Smooth muscle cell (in vitro differentiated cells): ENCODE results near the gene RPH3AL. TPM values are rescaled to one million over a fixed set of nuclear protein-coding genes. Genes with fewer than 3 reads are reported as not detected.

Source experiments
- DNase-seq: peaks from one replicate; lab custom pipeline; 2025; ENCODE audit not compliant: unreplicated experiment; lab: John Stamatoyannopoulos, UW
- H2AFZ ChIP-seq: fragments of 200-600 bp; sonication (generic); 2 replicates; pipeline ENCODE4 v1.6.0; 2016; ENCODE audit warnings: antibody characterized with exemption, low read depth, mild to moderate bottlenecking
- H3F3A ChIP-seq: fragments of 200-600 bp; sonication (generic); 2 replicates; pipeline ENCODE4 v1.6.0; 2017; ENCODE audit warnings: antibody characterized with exemption, low read depth
- H3K27ac ChIP-seq: fragments of 200-600 bp; sonication (generic); 2 replicates; pipeline ENCODE4 v1.5.1; 2016; ENCODE audit warnings: low read depth, mild to moderate bottlenecking
- H3K27me3 ChIP-seq: fragments of 200-600 bp; sonication (generic); 2 replicates; pipeline ENCODE4 v1.6.1; 2016; ENCODE audit warnings: low read depth, mild to moderate bottlenecking
- H3K36me3 ChIP-seq: fragments of 200-600 bp; sonication (generic); 2 replicates; pipeline ENCODE4 v1.5.1; 2016; ENCODE audit warnings: low read depth
- H3K4me1 ChIP-seq: fragments of 200-600 bp; sonication (generic); 2 replicates; pipeline ENCODE4 v1.5.1; 2016; ENCODE audit warnings: low read depth
- H3K4me2 ChIP-seq: fragments of 200-600 bp; sonication (generic); 2 replicates; pipeline ENCODE4 v1.6.0; 2016; ENCODE audit warnings: mild to moderate bottlenecking
- H3K4me3 ChIP-seq: fragments of 200-600 bp; sonication (generic); 2 replicates; pipeline ENCODE4 v1.5.1; 2016; ENCODE audit warnings: mild to moderate bottlenecking
- H3K79me2 ChIP-seq: fragments of 200-600 bp; sonication (generic); 2 replicates; pipeline ENCODE4 v1.6.0; 2016; ENCODE audit warnings: low read depth, mild to moderate bottlenecking
- H3K9ac ChIP-seq: fragments of 200-600 bp; sonication (generic); 2 replicates; pipeline ENCODE4 v1.6.0; 2016; ENCODE audit warnings: low read depth
- H3K9me3 ChIP-seq: fragments of 200-600 bp; sonication (generic); replicated peaks from 2 replicates; pipeline ENCODE4 v1.5.1; 2016; ENCODE audit warnings: low read depth
- H4K20me1 ChIP-seq: fragments of 200-600 bp; sonication (generic); 2 replicates; pipeline ENCODE4 v1.6.0; 2016; ENCODE audit warnings: low read depth
- WGBS: methylation state at CpG from one replicate; pipeline ENCODE4 v1.1.7; 2016; ENCODE audit warnings: low lambda C conversion rate; 5-methylcytosine and 5-hydroxymethylcytosine counted together
- polyA plus RNA-seq: library from polyadenylated mRNA; unstranded; fragments of >200 nt; fragmentation: Nextera tagmentation; extraction: Ambion mirVana; gene quantifications from 2 replicates; pipeline ENCODE4 v1.2.1, GENCODE V29; 2016
- total RNA-seq: library from RNA; depleted of rRNA; stranded (reverse); fragments of >200 nt; gene quantifications from 2 replicates; pipeline ENCODE4 v1.2.3, GENCODE V29; 2014
- TF ChIP-seq, protein P1 (sequence below): fragments of 200-600 bp; sonication (generic); IDR thresholded peaks from 2 replicates; pipeline ENCODE4 v1.5.1; 2017; ENCODE audit warnings: borderline replicate concordance, mild to moderate bottlenecking, antibody characterized with exemption; ENCODE audit not compliant: insufficient read depth, poor library complexity, severe bottlenecking

Gene RPH3AL
- total and polyA plus RNA-seq, 2 experiments from 2014 or later, result 1.8 to 3.3 TPM

DNA sequence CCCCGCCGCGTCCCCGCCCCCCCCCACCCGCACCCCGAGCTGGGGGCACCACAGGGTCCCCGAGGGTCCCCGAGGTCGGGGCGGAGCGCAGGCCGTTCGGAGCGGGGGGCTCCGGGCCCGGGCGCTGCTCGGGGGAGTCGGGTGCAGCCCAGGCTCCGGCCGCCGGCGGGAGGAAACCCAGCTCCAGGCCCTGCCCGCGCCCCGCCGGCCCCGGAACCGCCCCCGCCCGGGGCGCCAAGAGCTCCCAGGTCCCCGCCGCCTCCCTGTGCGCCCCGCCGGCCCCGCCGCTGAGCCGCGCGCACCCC, 33.2 kb upstream of the RPH3AL start:
- Histone ChIP-seq H2AFZ (no peak overlapping the region), H3K79me2 (no peaks in the 10 kb centered on the region), H3K4me3 (peak overlapping the region; percentile 49), H3K36me3 (no peaks in the 10 kb centered on the region), H3K27me3 (peaks cover 14% of the 10 kb centered on the region), H3K9ac (no peak overlapping the region), H3K27ac (no peak overlapping the region), H3K4me1 (peaks cover 13% of the 10 kb centered on the region), H3K4me2 (peak overlapping the region; percentile 88), H3F3A (peaks cover 5% of the 10 kb centered on the region), H3K9me3 (no peaks in the 10 kb centered on the region), H4K20me1 (no peaks in the 10 kb centered on the region)
- no peak for DNase-seq
- TF ChIP-seq, protein P1, sequence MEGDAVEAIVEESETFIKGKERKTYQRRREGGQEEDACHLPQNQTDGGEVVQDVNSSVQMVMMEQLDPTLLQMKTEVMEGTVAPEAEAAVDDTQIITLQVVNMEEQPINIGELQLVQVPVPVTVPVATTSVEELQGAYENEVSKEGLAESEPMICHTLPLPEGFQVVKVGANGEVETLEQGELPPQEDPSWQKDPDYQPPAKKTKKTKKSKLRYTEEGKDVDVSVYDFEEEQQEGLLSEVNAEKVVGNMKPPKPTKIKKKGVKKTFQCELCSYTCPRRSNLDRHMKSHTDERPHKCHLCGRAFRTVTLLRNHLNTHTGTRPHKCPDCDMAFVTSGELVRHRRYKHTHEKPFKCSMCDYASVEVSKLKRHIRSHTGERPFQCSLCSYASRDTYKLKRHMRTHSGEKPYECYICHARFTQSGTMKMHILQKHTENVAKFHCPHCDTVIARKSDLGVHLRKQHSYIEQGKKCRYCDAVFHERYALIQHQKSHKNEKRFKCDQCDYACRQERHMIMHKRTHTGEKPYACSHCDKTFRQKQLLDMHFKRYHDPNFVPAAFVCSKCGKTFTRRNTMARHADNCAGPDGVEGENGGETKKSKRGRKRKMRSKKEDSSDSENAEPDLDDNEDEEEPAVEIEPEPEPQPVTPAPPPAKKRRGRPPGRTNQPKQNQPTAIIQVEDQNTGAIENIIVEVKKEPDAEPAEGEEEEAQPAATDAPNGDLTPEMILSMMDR, result no peak
- no CpG with 5 or more reads among the region's 42 CpGs for WGBS

DNA sequence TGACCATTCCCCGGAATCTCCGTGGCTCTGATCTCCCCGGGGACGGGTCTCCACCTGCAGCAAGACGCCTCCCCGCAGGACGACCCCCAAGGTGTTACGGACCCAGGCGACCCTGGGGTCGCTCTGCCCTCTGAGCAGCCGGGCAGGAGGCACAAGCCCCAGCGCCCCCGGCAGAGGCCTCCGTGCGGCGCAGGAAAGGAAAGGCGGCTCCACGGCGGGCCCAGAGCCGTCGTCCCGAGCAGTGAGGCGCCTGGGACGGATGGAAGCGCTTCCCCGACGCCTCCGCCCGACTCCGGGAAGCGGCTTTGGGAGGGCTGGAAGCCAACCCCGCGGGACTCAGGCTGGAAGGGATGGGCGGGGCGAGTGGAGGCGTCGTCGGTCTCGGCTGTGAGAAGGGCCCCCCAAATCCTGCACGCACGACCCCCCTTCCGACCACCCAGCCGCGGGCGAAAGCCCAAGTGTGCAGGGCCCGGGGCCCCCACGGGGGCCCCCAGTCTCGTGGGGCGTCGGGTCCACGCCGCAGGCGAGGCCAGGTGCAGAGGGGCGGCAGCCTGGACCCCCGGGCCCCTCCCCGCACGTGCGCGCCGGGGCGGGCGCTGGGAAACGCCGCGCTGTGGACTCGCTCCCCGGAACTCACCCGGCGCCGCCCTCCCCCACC, 32.7 kb upstream of the RPH3AL start:
- no peaks in the 10 kb centered on the region for H4K20me1 ChIP-seq
- no peak overlapping the region for H3K9ac ChIP-seq
- no peak overlapping the region for H3K27ac ChIP-seq
- peaks cover 5% of the 10 kb centered on the region for H3F3A ChIP-seq
- WGBS, result 4% methylated on average over 26 of the region's 70 CpGs
- H3K27me3 ChIP-seq, result peaks cover 14% of the 10 kb centered on the region
- peaks cover 13% of the 10 kb centered on the region for H3K4me1 ChIP-seq
- peak overlapping the region; percentile 88 for H3K4me2 ChIP-seq
- peak; percentile 7 for DNase-seq
- peak overlapping the region; percentile 49 for H3K4me3 ChIP-seq
- H3K79me2 ChIP-seq, result no peaks in the 10 kb centered on the region
- peak overlapping the region; percentile 58 for H2AFZ ChIP-seq
- H3K9me3 ChIP-seq, result no peaks in the 10 kb centered on the region
- no peaks in the 10 kb centered on the region for H3K36me3 ChIP-seq
- TF ChIP-seq, protein P1, result no peak

DNA sequence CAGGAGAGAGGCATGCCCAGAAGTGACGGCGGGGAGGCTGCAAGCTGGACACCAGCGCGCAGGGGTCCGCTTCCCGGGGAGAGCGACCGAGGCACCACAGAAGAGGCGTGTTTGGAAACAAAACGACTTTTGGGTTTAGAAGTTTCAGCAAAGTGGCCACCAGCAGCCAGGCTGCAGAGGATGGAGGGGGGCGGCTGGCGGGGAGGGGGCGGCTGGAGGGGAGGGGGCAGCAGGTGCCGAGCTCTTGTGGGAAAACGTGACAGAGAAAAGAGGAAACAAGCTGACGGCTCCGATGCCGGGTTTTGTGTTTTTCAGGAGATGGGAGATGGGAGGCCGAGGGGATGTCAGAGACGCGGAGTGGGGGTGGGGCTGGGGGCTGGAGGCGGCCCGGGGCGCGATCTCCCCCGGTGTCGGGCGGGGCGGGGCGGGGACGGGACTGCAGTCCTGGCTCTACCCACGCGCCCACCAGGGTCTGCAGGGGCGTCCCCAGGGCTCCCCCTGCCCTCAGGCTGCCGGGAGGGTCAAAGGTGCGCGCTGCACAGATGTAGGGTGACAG, 32.1 kb upstream of the RPH3AL start:
- Histone ChIP-seq H3K9ac (no peak overlapping the region), H4K20me1 (no peaks in the 10 kb centered on the region), H3K79me2 (no peaks in the 10 kb centered on the region), H3K4me3 (peak overlapping the region; percentile 49), H3K9me3 (no peaks in the 10 kb centered on the region), H3F3A (peaks cover 5% of the 10 kb centered on the region), H3K4me1 (peaks cover 13% of the 10 kb centered on the region), H2AFZ (no peak overlapping the region), H3K27me3 (peaks cover 14% of the 10 kb centered on the region), H3K27ac (no peak overlapping the region), H3K36me3 (no peaks in the 10 kb centered on the region), H3K4me2 (peak overlapping the region; percentile 88)
- no peak for DNase-seq
- 44% methylated on average over 21 of the region's 37 CpGs for WGBS
- TF ChIP-seq, protein P1, result no peak
